Measurements from ENCODE around the gene COBL.

COBL gene

GRCh38 chr7:51278797-51279196 lies 37.8 kb downstream of the COBL start:
- Histone ChIP-seq H3K36me3 (ENCODE audit: control insufficient read depth, insufficient read depth, low read length) (no peaks in the 10 kb centered on the region), H3K27me3 (ENCODE audit: control insufficient read depth, insufficient read depth, low read length, poor library complexity, severe bottlenecking) (no peaks in the 10 kb centered on the region), H3K4me3 (ENCODE audit: insufficient read depth, low read depth, low read length) (no peak overlapping the region), H3K27ac (ENCODE audit: insufficient read depth, low read depth, low read length, poor library complexity, severe bottlenecking) (no peak overlapping the region), H3K4me1 (ENCODE audit: control insufficient read depth, insufficient read depth, low read length) (peaks cover 9% of the 10 kb centered on the region), H3K9me3 (ENCODE audit: control insufficient read depth, low read length) (no peaks in the 10 kb centered on the region)
- 80 to 82% methylated on average over 6 of the region's 6 CpGs for WGBS, 2 experiments

GRCh38 chr7:51276967-51277366 lies 39.6 kb downstream of the COBL start:
- Histone ChIP-seq H3K27ac (ENCODE audit: insufficient read depth, low read depth, low read length, poor library complexity, severe bottlenecking) (no peak overlapping the region), H3K4me3 (ENCODE audit: insufficient read depth, low read depth, low read length) (no peak overlapping the region), H3K4me1 (ENCODE audit: control insufficient read depth, insufficient read depth, low read length) (peaks cover 9% of the 10 kb centered on the region), H3K36me3 (ENCODE audit: control insufficient read depth, insufficient read depth, low read length) (no peaks in the 10 kb centered on the region), H3K27me3 (ENCODE audit: control insufficient read depth, insufficient read depth, low read length, poor library complexity, severe bottlenecking) (no peaks in the 10 kb centered on the region), H3K9me3 (ENCODE audit: control insufficient read depth, low read length) (no peaks in the 10 kb centered on the region)
- WGBS, 2 experiments: 93 to 96% methylated on average over 5 of the region's 5 CpGs

- Histone ChIP-seq H3K27ac (ENCODE audit: insufficient read depth, low read depth, low read length, poor library complexity, severe bottlenecking) (no peak overlapping the region), H3K4me3 (ENCODE audit: insufficient read depth, low read depth, low read length) (no peak overlapping the region), H3K27me3 (ENCODE audit: control insufficient read depth, insufficient read depth, low read length, poor library complexity, severe bottlenecking) (no peaks in the 10 kb centered on the region), H3K36me3 (ENCODE audit: control insufficient read depth, insufficient read depth, low read length) (no peaks in the 10 kb centered on the region), H3K9me3 (ENCODE audit: control insufficient read depth, low read length) (no peaks in the 10 kb centered on the region), H3K4me1 (ENCODE audit: control insufficient read depth, insufficient read depth, low read length) (peaks cover 9% of the 10 kb centered on the region)
- WGBS, 2 experiments: 90 to 91% methylated on average over 7 of the region's 7 CpGs
Observed at GRCh38 chr7:51276091-51276605, 40.5 kb downstream of the COBL start.

- no peaks in the 10 kb centered on the region for H3K27me3 ChIP-seq (ENCODE audit: control insufficient read depth, insufficient read depth, low read length, poor library complexity, severe bottlenecking)
- H3K4me3 ChIP-seq (ENCODE audit: insufficient read depth, low read depth, low read length): no peak overlapping the region
- peaks cover 9% of the 10 kb centered on the region for H3K4me1 ChIP-seq (ENCODE audit: control insufficient read depth, insufficient read depth, low read length)
- no peaks in the 10 kb centered on the region for H3K9me3 ChIP-seq (ENCODE audit: control insufficient read depth, low read length)
- H3K36me3 ChIP-seq (ENCODE audit: control insufficient read depth, insufficient read depth, low read length): no peaks in the 10 kb centered on the region
- WGBS, 2 experiments: 81 to 84% methylated on average over 8 of the region's 9 CpGs
- H3K27ac ChIP-seq (ENCODE audit: insufficient read depth, low read depth, low read length, poor library complexity, severe bottlenecking): no peak overlapping the region
Observed at GRCh38 chr7:51275532-51275931, 41.1 kb downstream of the COBL start.

GRCh38 chr7:51274955-51275354 lies 41.7 kb downstream of the COBL start:
- Histone ChIP-seq H3K9me3 (ENCODE audit: control insufficient read depth, low read length) (no peaks in the 10 kb centered on the region), H3K4me1 (ENCODE audit: control insufficient read depth, insufficient read depth, low read length) (peaks cover 9% of the 10 kb centered on the region), H3K27ac (ENCODE audit: insufficient read depth, low read depth, low read length, poor library complexity, severe bottlenecking) (no peak overlapping the region), H3K27me3 (ENCODE audit: control insufficient read depth, insufficient read depth, low read length, poor library complexity, severe bottlenecking) (no peaks in the 10 kb centered on the region), H3K4me3 (ENCODE audit: insufficient read depth, low read depth, low read length) (no peak overlapping the region), H3K36me3 (ENCODE audit: control insufficient read depth, insufficient read depth, low read length) (no peaks in the 10 kb centered on the region)
- 94 to 96% methylated on average over 7 of the region's 7 CpGs for WGBS, 2 experiments

- Histone ChIP-seq H3K4me3 (ENCODE audit: insufficient read depth, low read depth, low read length) (no peak overlapping the region), H3K4me1 (ENCODE audit: control insufficient read depth, insufficient read depth, low read length) (peaks cover 9% of the 10 kb centered on the region), H3K36me3 (ENCODE audit: control insufficient read depth, insufficient read depth, low read length) (no peaks in the 10 kb centered on the region), H3K9me3 (ENCODE audit: control insufficient read depth, low read length) (no peaks in the 10 kb centered on the region), H3K27ac (ENCODE audit: insufficient read depth, low read depth, low read length, poor library complexity, severe bottlenecking) (no peak overlapping the region), H3K27me3 (ENCODE audit: control insufficient read depth, insufficient read depth, low read length, poor library complexity, severe bottlenecking) (no peaks in the 10 kb centered on the region)
- WGBS, 2 experiments: 89 to 90% methylated on average over 10 of the region's 10 CpGs
Observed at GRCh38 chr7:51274001-51274400, 42.6 kb downstream of the COBL start.

- Histone ChIP-seq H3K27ac (ENCODE audit: insufficient read depth, low read depth, low read length, poor library complexity, severe bottlenecking) (no peak overlapping the region), H3K9me3 (ENCODE audit: control insufficient read depth, low read length) (no peaks in the 10 kb centered on the region), H3K4me3 (ENCODE audit: insufficient read depth, low read depth, low read length) (no peak overlapping the region), H3K36me3 (ENCODE audit: control insufficient read depth, insufficient read depth, low read length) (no peaks in the 10 kb centered on the region), H3K27me3 (ENCODE audit: control insufficient read depth, insufficient read depth, low read length, poor library complexity, severe bottlenecking) (no peaks in the 10 kb centered on the region), H3K4me1 (ENCODE audit: control insufficient read depth, insufficient read depth, low read length) (peaks cover 9% of the 10 kb centered on the region)
- WGBS, 2 experiments: 93 to 99% methylated on average over 1 of the region's 1 CpG
Observed at GRCh38 chr7:51273360-51273759, 43.2 kb downstream of the COBL start.

GRCh38 chr7:51270965-51271364 lies 45.6 kb downstream of the COBL start:
- Histone ChIP-seq H3K27me3 (ENCODE audit: control insufficient read depth, insufficient read depth, low read length, poor library complexity, severe bottlenecking) (no peaks in the 10 kb centered on the region), H3K9me3 (ENCODE audit: control insufficient read depth, low read length) (no peaks in the 10 kb centered on the region), H3K4me3 (ENCODE audit: insufficient read depth, low read depth, low read length) (no peak overlapping the region), H3K4me1 (ENCODE audit: control insufficient read depth, insufficient read depth, low read length) (peaks cover 5% of the 10 kb centered on the region), H3K27ac (ENCODE audit: insufficient read depth, low read depth, low read length, poor library complexity, severe bottlenecking) (no peak overlapping the region), H3K36me3 (ENCODE audit: control insufficient read depth, insufficient read depth, low read length) (no peaks in the 10 kb centered on the region)
- WGBS, 2 experiments: 89 to 91% methylated on average over 5 of the region's 5 CpGs

- Histone ChIP-seq H3K9me3 (ENCODE audit: control insufficient read depth, low read length) (no peaks in the 10 kb centered on the region), H3K4me3 (ENCODE audit: insufficient read depth, low read depth, low read length) (no peak overlapping the region), H3K27me3 (ENCODE audit: control insufficient read depth, insufficient read depth, low read length, poor library complexity, severe bottlenecking) (no peaks in the 10 kb centered on the region), H3K4me1 (ENCODE audit: control insufficient read depth, insufficient read depth, low read length) (no peaks in the 10 kb centered on the region), H3K27ac (ENCODE audit: insufficient read depth, low read depth, low read length, poor library complexity, severe bottlenecking) (no peak overlapping the region), H3K36me3 (ENCODE audit: control insufficient read depth, insufficient read depth, low read length) (no peaks in the 10 kb centered on the region)
- 93% methylated on average over 4 to 5 of the region's 5 CpGs for WGBS, 2 experiments
Observed at GRCh38 chr7:51269911-51270310, 46.7 kb downstream of the COBL start.

- H3K4me1 ChIP-seq (ENCODE audit: control insufficient read depth, insufficient read depth, low read length): no peaks in the 10 kb centered on the region
- no peaks in the 10 kb centered on the region for H3K27me3 ChIP-seq (ENCODE audit: control insufficient read depth, insufficient read depth, low read length, poor library complexity, severe bottlenecking)
- no peak overlapping the region for H3K27ac ChIP-seq (ENCODE audit: insufficient read depth, low read depth, low read length, poor library complexity, severe bottlenecking)
- 91 to 93% methylated on average over 10 of the region's 10 CpGs for WGBS, 2 experiments
- no peaks in the 10 kb centered on the region for H3K9me3 ChIP-seq (ENCODE audit: control insufficient read depth, low read length)
- H3K4me3 ChIP-seq (ENCODE audit: insufficient read depth, low read depth, low read length): no peak overlapping the region
- H3K36me3 ChIP-seq (ENCODE audit: control insufficient read depth, insufficient read depth, low read length): no peaks in the 10 kb centered on the region
Observed at GRCh38 chr7:51269321-51269720, 47.3 kb downstream of the COBL start.

- WGBS, 2 experiments: 87 to 92% methylated on average over 7 of the region's 7 CpGs
Observed at GRCh38 chr7:51268859-51269258, 47.8 kb downstream of the COBL start.

More at GRCh38 chr7:51268859-51269258, 47.8 kb downstream of the COBL start:
- H3K4me3 ChIP-seq (ENCODE audit: insufficient read depth, low read depth, low read length): no peak overlapping the region
- no peaks in the 10 kb centered on the region for H3K36me3 ChIP-seq (ENCODE audit: control insufficient read depth, insufficient read depth, low read length)
- no peak overlapping the region for H3K27ac ChIP-seq (ENCODE audit: insufficient read depth, low read depth, low read length, poor library complexity, severe bottlenecking)
- H3K9me3 ChIP-seq (ENCODE audit: control insufficient read depth, low read length): no peaks in the 10 kb centered on the region
- no peaks in the 10 kb centered on the region for H3K27me3 ChIP-seq (ENCODE audit: control insufficient read depth, insufficient read depth, low read length, poor library complexity, severe bottlenecking)
- no peaks in the 10 kb centered on the region for H3K4me1 ChIP-seq (ENCODE audit: control insufficient read depth, insufficient read depth, low read length)
